Thyroid gland (tissue), 4 donors: ENCODE data around the gene ADPRHL1.

ENCODE experiments used
- POLR2A ChIP-seq, 2 donors: fragments of 450-650 bp; IDR thresholded peaks; one replicate each; pipeline ENCODE4 v1.6.1; 2017; ENCODE audit warnings: antibody characterized with exemption in 2 of 2, mild to moderate bottlenecking in 2 of 2, moderate library complexity in 1 of 2
- TF ChIP-seq, protein P1 (sequence below), 6 experiments: fragments of 200-600 bp in 3 of 6; fragments of 450-650 bp in 3 of 6; sonication (generic) in 3 of 6; IDR thresholded peaks; one replicate each; pipeline ENCODE4 v1.5.1; 2016 to 2019; ENCODE audit warnings: antibody characterized with exemption in 6 of 6, mild to moderate bottlenecking in 2 of 6, inconsistent platforms in 1 of 6, moderate library complexity in 1 of 6

DNA sequence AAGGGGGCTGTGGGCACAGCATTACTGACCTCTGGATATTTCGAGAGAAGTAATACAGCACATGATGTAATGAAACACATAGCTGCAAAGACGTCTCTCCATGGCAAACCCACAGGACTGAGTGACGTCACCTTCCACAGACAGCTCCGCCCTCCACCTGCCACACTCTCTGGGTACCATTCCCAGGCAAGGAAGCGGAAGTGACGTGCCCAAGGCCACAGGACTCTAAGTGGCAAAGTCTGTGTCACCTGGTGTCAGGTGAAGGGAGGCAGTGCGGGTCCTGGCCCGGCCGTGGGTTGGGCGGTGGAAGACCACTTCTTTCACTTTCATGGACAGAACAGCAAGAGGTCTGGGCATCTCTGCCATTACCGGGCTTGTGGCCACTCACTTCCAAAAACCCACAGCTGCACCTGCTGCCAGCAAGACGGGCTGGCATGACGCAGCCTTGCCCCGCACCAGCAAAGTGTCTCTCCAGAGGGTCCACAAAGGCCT is 6.8 kb upstream of the ADPRHL1 start:
- TF ChIP-seq, protein P1, sequence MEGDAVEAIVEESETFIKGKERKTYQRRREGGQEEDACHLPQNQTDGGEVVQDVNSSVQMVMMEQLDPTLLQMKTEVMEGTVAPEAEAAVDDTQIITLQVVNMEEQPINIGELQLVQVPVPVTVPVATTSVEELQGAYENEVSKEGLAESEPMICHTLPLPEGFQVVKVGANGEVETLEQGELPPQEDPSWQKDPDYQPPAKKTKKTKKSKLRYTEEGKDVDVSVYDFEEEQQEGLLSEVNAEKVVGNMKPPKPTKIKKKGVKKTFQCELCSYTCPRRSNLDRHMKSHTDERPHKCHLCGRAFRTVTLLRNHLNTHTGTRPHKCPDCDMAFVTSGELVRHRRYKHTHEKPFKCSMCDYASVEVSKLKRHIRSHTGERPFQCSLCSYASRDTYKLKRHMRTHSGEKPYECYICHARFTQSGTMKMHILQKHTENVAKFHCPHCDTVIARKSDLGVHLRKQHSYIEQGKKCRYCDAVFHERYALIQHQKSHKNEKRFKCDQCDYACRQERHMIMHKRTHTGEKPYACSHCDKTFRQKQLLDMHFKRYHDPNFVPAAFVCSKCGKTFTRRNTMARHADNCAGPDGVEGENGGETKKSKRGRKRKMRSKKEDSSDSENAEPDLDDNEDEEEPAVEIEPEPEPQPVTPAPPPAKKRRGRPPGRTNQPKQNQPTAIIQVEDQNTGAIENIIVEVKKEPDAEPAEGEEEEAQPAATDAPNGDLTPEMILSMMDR (IDR thresholded peaks at IDR 0.05) = no peak
- TF ChIP-seq POLR2A (IDR thresholded peaks at IDR 0.05) = no peak
